Measurements from ENCODE around the gene VWA5B1. TPM values are rescaled to one million over a fixed set of nuclear protein-coding genes. Genes with fewer than 3 reads are reported as not detected.

VWA5B1 gene
- polyA plus RNA-seq, 1 donor (not counting 4 experiments of a cell fraction or from before 2014, with no cell fraction given), result not detected

GRCh38 chr1:20361805-20362381 lies 71.2 kb downstream of the VWA5B1 start:
- no peak overlapping the region for H3K4me3 ChIP-seq (ENCODE audit: control insufficient read depth in 2 of 3, extremely low read depth in 1 of 3, insufficient read depth in 2 of 3, low read depth in 1 of 3, low read length in 3 of 3)
- peak overlapping the region; percentile 17 for H3K4me2 ChIP-seq (ENCODE audit: control insufficient read depth, extremely low read depth, insufficient read depth, low read depth, low read length)
- H3K27me3 ChIP-seq (ENCODE audit: control insufficient read depth, extremely low read depth, insufficient read depth, low read length), result peaks cover 18% of the 10 kb centered on the region
- DNase-seq (ENCODE audit: low read depth, low spot score) (no peak), FAIRE-seq (peak; percentile 88)
- H3K4me1 ChIP-seq (ENCODE audit: control insufficient read depth, extremely low read depth, insufficient read depth, low read length), result peaks cover 27% of the 10 kb centered on the region
- dilution Hi-C loops (cut with MboI; ENCODE audit: extremely low pct_ligation_motif_present, low sequenced_read_pairs), result no loop called here
- no peaks in the 10 kb centered on the region for H3K36me3 ChIP-seq (ENCODE audit: control insufficient read depth in 2 of 2, extremely low read depth in 1 of 2, insufficient read depth in 2 of 2, low read length in 2 of 2)
- no peaks in the 10 kb centered on the region for H3K9me1 ChIP-seq (ENCODE audit: control insufficient read depth, extremely low read depth, insufficient read depth, low read length)
- H3K79me2 ChIP-seq (ENCODE audit: control insufficient read depth, insufficient read depth, low read length), result no peaks in the 10 kb centered on the region
- H3K27ac ChIP-seq (ENCODE audit: control insufficient read depth, insufficient read depth, low read length), result no peak overlapping the region
- no peaks in the 10 kb centered on the region for H3K9me3 ChIP-seq (ENCODE audit: control insufficient read depth, low read depth, low read length)
- TF ChIP-seq, protein P1, sequence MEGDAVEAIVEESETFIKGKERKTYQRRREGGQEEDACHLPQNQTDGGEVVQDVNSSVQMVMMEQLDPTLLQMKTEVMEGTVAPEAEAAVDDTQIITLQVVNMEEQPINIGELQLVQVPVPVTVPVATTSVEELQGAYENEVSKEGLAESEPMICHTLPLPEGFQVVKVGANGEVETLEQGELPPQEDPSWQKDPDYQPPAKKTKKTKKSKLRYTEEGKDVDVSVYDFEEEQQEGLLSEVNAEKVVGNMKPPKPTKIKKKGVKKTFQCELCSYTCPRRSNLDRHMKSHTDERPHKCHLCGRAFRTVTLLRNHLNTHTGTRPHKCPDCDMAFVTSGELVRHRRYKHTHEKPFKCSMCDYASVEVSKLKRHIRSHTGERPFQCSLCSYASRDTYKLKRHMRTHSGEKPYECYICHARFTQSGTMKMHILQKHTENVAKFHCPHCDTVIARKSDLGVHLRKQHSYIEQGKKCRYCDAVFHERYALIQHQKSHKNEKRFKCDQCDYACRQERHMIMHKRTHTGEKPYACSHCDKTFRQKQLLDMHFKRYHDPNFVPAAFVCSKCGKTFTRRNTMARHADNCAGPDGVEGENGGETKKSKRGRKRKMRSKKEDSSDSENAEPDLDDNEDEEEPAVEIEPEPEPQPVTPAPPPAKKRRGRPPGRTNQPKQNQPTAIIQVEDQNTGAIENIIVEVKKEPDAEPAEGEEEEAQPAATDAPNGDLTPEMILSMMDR (optimal IDR thresholded peaks at IDR 0.05 in 1 of 3, IDR thresholded peaks at IDR 0.05 in 1 of 3, conservative IDR thresholded peaks at IDR 0.05 in 1 of 3; ENCODE audit: extremely low read depth in 1 of 3, insufficient read depth in 2 of 3, low read length in 3 of 3), result peak; percentile 96 to 99 (median 97)
- TF ChIP-seq EZH2 (IDR thresholded peaks at IDR 0.05; ENCODE audit: low read length), result no peak
- H2AFZ ChIP-seq (ENCODE audit: control insufficient read depth, low read length), result no peak overlapping the region
- no peak overlapping the region for H3K9ac ChIP-seq (ENCODE audit: control insufficient read depth, extremely low read depth, insufficient read depth, low read length)
- no peaks in the 10 kb centered on the region for H4K20me1 ChIP-seq (ENCODE audit: control insufficient read depth, extremely low read depth, insufficient read depth, low read length)

GRCh38 chr1:20362856-20363255 lies 72.2 kb downstream of the VWA5B1 start:
- Histone ChIP-seq H3K9ac (ENCODE audit: control insufficient read depth, extremely low read depth, insufficient read depth, low read length) (no peak overlapping the region), H3K9me1 (ENCODE audit: control insufficient read depth, extremely low read depth, insufficient read depth, low read length) (no peaks in the 10 kb centered on the region), H3K27ac (ENCODE audit: control insufficient read depth, insufficient read depth, low read length) (no peak overlapping the region), H3K27me3 (ENCODE audit: control insufficient read depth, extremely low read depth, insufficient read depth, low read length) (peaks cover 27% of the 10 kb centered on the region), H3K4me2 (ENCODE audit: control insufficient read depth, extremely low read depth, insufficient read depth, low read depth, low read length) (no peak overlapping the region), H3K9me3 (ENCODE audit: control insufficient read depth, low read depth, low read length) (no peaks in the 10 kb centered on the region), H3K79me2 (ENCODE audit: control insufficient read depth, insufficient read depth, low read length) (no peaks in the 10 kb centered on the region), H3K4me1 (ENCODE audit: control insufficient read depth, extremely low read depth, insufficient read depth, low read length) (peaks cover 26% of the 10 kb centered on the region), H3K4me3 (ENCODE audit: control insufficient read depth in 2 of 3, extremely low read depth in 1 of 3, insufficient read depth in 2 of 3, low read depth in 1 of 3, low read length in 3 of 3) (no peak overlapping the region), H2AFZ (ENCODE audit: control insufficient read depth, low read length) (no peak overlapping the region), H3K36me3 (ENCODE audit: control insufficient read depth in 2 of 2, extremely low read depth in 1 of 2, insufficient read depth in 2 of 2, low read length in 2 of 2) (no peaks in the 10 kb centered on the region), H4K20me1 (ENCODE audit: control insufficient read depth, extremely low read depth, insufficient read depth, low read length) (no peaks in the 10 kb centered on the region)
- dilution Hi-C loops (cut with MboI; ENCODE audit: extremely low pct_ligation_motif_present, low sequenced_read_pairs), result no loop called here
- FAIRE-seq, result no peak
- TF ChIP-seq EZH2 (IDR thresholded peaks at IDR 0.05; ENCODE audit: low read length), result no peak
- TF ChIP-seq, protein P1 (optimal IDR thresholded peaks at IDR 0.05 in 1 of 3, IDR thresholded peaks at IDR 0.05 in 1 of 3, conservative IDR thresholded peaks at IDR 0.05 in 1 of 3; ENCODE audit: extremely low read depth in 1 of 3, insufficient read depth in 2 of 3, low read length in 3 of 3), result no peak
- no peak for DNase-seq (ENCODE audit: low read depth, low spot score)

Data from keratinocyte (primary cell).